GM19463 (cell line): ENCODE data around the gene PDIA2.
"Not testable (repeated sequence)": the region's sequence is repeated elsewhere in the genome, so short reads cannot be mapped to it uniquely, and the experiment has no call there.

ENCODE experiments used
- ATAC-seq: cut with Tn5 transposase; IDR thresholded peaks from one replicate; pipeline ENCODE4 v1.9.1; 2021; ENCODE audit warnings: mild to moderate bottlenecking, moderate library complexity; ENCODE audit not compliant: unreplicated experiment

PDIA2 gene

DNA sequence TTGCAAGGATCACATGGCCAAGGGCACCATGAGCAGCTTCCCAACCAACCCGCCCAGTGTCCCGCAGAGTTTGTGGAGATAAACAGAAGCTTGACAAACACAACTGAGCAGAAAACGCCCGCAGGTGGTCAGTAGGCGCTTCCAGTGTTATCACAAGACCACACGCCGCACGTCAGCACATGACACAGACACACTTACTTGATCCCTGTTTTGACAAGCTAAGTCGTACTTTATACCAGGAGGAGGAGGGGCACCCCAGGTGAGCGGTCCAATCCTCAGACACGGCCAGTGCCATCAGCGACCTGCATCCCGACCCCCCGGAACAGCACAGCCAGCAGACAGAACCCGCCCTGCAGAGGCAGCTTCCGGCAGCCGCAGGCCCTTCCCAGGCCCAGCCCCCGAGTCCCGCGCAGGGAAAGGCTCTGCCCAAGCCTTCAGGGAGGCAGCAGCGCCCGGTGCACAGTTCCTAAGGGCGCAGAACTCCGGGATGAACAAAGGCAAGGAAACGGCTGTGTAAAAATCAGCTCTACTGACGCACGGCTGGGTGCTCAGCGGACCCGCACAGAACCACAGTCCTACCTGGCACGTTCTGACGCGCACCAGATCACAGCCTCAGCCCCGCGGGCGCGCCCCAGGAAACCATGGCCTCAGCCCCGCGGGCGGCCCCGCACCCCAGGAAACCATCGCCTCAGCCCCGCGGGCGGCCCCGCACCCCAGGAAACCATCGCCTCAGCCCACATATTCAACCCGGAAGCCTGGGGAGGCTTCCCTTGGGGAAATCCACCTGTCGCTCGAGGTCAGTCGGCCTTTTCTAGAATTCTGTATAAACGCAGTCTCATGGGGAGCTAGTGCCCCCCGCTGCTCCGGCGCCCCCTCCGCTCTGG, 41.7 kb downstream of the PDIA2 start:
- ATAC-seq = no peak

DNA sequence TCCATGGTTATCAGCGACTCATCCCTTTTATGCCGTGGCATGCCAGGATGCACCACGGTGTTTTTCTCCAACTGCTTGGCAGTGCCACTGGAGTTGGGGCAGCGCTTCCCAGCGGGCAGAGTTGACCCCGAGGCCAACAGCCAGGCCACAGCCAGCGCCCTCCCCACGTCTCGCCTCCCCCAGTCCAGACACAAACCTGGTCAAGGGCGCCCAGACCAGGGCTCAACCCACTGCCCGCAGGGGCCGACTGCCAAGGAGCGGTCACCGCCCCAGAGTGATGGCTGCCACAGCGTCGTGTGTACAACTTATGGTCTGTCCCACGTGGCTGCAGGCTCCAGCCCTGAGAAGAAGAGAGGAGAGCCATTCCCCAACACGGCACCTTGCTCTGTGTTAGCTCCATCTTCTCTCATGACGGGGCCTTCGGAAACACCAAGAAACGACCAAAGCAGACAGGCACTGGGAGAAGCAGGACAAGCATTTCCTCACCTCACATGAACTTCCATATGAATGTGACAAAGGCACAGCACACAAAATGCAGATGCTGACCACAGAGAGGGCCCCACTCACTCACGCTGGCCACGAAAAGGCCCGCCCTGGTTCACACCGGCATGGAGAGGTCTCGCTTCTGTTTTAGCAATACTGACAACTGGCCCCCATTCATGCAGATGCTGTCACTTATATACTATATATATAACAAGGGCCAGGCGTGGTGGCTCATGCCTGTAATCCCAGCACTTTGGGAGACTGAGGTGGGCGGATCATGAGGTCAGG, 42.6 kb downstream of the PDIA2 start:
- ATAC-seq = no peak

DNA sequence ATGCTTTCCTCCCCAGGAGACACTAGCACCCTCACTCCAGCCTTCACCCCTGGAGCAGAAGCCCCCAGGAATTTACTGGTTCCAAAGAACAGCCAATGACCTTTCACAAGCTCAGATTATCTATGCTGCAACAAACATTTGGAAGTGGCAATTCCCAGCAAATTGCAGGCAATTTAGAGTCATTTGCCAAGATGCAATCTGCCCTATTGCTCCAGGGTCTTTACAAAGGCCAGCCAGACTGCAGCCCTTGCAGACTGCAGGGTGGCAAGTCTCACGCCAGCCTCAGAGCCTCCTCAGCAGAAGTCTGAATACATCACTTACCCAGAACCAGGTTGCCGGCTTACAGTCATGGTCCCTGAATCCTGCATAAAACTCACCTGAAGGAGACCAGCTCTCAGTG, 47.8 kb downstream of the PDIA2 start:
- no peak for ATAC-seq

DNA sequence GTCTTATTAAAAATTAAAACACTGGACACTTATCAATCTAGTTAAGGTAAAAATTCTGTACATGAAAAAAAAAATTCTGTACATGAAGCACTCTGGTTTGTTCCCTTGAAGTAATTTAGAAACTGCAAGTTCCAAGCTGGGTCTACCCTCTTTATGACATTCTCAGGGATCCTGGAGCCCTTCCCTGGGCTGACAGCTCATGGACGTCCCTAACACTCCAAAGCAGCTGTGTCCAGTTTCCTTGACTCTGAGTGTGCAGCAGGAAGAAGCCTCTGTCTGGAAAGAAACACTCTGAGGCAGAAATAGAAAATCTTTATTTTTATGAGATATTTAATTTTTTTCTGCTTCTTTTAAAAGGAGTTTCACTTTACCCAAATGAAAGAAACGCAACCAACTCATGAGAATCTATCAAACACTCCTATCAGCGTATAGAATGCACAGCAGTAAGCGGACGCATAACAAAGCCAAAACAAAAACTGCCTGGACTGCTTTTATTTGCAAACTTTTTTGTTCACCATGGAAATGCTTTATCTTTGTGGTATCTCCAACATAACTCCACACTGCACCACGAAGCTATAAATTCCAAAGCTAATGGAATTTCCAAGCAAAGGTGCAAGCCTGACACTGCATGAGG, 48.3 kb downstream of the PDIA2 start:
- ATAC-seq = not testable (repeated sequence)

DNA sequence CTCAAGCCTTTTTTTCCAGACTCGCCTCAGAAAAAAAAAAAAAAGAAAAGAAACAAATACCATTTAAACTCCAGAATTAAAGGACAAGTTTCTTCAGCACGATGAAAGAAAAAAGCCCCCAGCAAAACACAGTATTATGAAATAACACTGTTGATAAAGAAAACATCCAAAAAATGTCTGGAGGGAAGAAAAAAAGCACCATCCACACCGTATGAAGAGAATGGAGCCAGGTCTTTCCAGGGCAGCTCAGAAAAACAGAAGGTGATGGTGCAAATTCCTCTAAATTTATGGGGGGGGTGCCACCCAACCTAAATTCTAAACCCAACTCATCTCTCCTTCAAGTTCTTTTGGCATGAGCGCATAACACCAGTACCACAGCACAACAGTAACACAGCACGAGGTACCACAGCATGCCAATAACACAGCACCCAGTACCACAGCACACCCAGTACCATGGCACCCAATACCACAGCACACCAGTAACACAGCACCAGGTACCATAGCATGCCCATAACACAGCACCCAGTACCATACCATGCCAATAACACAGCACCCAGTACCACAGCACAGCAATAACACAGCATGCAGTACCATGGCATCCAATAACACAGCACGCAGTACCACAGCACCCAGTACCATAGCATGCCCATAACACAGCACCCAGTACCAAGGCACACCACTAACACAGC, 50.6 kb downstream of the PDIA2 start:
- ATAC-seq = no peak

DNA sequence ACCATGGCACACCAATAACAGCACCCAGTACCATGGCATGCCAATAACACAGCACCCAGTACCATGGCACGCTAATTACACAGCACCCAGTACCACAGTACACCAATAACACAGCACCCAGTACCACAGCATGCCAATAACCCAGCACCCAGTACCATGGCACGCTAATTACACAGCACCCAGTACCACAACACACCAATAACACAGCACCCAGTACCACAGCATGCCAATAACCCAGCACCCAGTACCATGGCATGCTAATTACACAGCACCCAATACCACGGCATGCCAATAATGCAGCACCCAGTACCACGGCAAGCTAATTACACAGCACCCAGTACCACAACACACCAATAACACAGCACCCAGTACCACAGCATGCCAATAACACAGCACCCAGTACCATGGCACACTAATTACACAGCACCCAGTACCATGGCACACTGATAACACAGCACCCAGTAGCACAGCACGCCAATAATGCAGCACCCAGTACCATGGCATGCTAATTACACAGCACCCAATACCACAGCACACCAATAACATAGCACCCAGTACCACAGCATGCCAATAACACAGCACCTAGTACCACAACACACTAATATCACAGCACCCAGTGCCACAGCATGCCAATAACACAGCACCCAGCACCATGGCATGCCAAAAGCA, 51.3 kb downstream of the PDIA2 start:
- not testable (repeated sequence) for ATAC-seq

DNA sequence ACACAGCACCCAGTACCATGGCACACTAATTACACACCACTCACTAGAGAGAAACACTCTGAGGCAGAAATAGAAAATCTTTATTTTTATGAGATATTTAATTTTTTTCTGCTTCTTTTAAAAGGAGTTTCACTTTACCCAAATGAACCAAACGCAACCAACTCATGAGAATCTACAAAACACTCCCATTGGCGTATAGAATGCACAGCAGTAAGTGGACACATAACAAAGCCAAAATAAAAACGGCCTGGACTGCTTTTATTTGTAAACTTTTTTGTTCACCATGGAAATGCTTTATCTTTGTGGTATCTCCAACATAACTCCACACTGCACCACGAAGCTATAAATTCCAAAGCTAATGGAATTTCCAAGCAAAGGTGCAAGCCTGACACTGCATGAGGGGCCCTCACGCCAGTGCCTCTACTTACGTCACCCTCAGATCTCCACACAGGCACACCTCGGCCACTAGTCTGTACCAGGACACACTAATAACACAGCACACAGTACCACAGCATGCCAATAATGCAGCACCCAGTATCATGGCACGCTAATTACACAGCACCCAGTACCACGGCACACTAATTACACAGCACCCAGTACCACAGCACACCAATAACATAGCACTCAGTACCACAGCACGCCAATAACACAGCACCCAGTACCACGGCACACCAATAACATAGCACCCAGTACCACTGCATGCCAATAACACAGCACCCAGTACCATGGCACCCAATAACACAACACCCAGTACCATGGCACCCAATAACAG, 52.1 kb downstream of the PDIA2 start:
- ATAC-seq = not testable (repeated sequence)

DNA sequence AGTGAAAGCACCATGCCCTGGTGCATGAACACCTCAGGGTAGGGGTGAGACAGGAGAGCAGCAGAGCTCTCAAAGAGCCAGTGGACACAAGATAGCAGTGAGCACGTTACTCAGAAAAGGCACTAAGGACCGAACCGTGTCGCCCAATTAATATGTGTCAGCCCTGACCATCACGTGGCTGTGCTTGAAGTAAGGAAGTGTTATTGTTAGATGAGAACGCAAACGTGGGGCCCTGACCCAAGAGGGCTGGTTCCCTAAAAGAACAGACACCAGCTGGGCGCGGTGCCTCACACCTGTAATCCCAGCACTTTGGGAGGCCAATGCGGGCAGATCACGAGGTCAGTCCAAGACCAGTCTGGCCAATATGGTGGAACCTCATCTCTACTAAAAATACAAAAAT, 53.3 kb downstream of the PDIA2 start:
- no peak for ATAC-seq
